ENCODE results near the gene EIF4H. TPM values are rescaled to one million over a fixed set of nuclear protein-coding genes. Genes with fewer than 3 reads are reported as not detected.
"Not testable (repeated sequence)": the region's sequence is repeated elsewhere in the genome, so short reads cannot be mapped to it uniquely, and the experiment has no call there.

EIF4H gene
- total and polyA plus RNA-seq, 2 of the 8 experiments (the other 6 are each of a cell fraction or from before 2014, with no cell fraction given), result 323 to 382 TPM

DNA sequence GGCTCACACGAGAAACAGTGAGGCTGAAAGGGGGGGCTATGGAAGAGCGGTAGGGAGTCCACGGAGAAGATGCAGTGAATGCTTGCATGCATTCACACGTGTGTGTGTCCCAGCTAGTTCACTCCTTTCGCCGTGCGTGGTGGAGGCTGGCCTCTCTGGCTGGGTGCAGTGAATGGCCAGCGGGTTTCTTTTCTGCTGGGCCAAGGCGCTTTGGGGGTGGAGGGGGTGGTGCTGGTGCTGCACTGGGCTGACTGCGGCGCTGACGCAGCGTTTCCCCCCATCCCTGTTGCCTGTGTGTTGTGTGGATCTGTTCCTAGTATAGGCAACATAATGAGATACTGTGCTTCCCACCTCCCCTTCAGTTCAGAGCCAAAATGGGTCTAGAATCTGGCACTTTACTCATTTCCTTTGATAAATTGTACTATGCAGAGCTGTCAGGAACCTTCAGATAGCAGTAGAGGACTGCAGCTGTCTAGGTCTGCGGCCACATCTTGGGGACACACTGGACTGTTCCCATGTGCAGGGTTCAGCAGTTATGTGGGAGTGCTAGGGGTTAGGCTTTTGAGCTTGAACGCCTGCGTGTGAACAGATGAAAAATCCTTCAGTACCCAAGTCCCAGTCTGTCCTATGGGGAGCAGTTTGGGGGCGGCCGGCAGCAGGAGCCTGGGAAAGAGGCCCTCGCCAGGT lies 22.0 kb downstream of the EIF4H start:
- H4K8ac ChIP-seq (ENCODE audit: extremely low read depth, insufficient read depth, low read length); H3K27ac ChIP-seq (ENCODE audit: low read depth, low read length); H2BK120ac ChIP-seq (replicated peaks; ENCODE audit: low read depth, low read length); DNase-seq (ENCODE audit: low read depth in 1 of 2, low spot score in 2 of 2); H3K4me3 ChIP-seq (ENCODE audit: extremely low read depth in 1 of 4, insufficient read depth in 2 of 4, low read depth in 3 of 4, low read length in 4 of 4); H3K4ac ChIP-seq (replicated peaks; ENCODE audit: insufficient read length, low read depth, low read length); H2BK20ac ChIP-seq (ENCODE audit: low read length); H3K79me2 ChIP-seq (ENCODE audit: control insufficient read depth in 1 of 2, insufficient read depth in 2 of 2, low read length in 2 of 2); H3K27me3 ChIP-seq (replicated peaks in 1 of 4; ENCODE audit: control insufficient read depth in 3 of 4, extremely low read depth in 1 of 4, insufficient read depth in 3 of 4, low read length in 3 of 4); H3K4me2 ChIP-seq (ENCODE audit: insufficient read depth in 1 of 2, low read depth in 2 of 2, low read length in 2 of 2); H3K23ac ChIP-seq (ENCODE audit: insufficient read length); H3K9ac ChIP-seq (replicated peaks in 1 of 4; ENCODE audit: extremely low read depth in 1 of 4, low read depth in 3 of 4, low read length in 3 of 4); H2AK5ac ChIP-seq (ENCODE audit: low read depth, low read length); H2BK12ac ChIP-seq (ENCODE audit: low read depth, low read length); H3K56ac ChIP-seq (replicated peaks; ENCODE audit: insufficient read length, low read depth, low read length); H4K20me1 ChIP-seq (replicated peaks in 1 of 2; ENCODE audit: control insufficient read depth in 1 of 2, insufficient read depth in 2 of 2, low read length in 2 of 2); H3K18ac ChIP-seq (ENCODE audit: extremely low read depth, low read length); H3K23me2 ChIP-seq (ENCODE audit: low read depth, low read length); H3K4me1 ChIP-seq (replicated peaks in 1 of 4; ENCODE audit: control insufficient read depth in 3 of 4, insufficient read depth in 4 of 4, low read length in 3 of 4); H2BK15ac ChIP-seq (ENCODE audit: low read length); H2AFZ ChIP-seq (ENCODE audit: low read length); H3K79me1 ChIP-seq (ENCODE audit: low read depth, low read length); H4K91ac ChIP-seq (replicated peaks; ENCODE audit: insufficient read length, low read length); H4K5ac ChIP-seq (ENCODE audit: insufficient read length, low read depth, low read length); H3K9me3 ChIP-seq (ENCODE audit: insufficient read depth in 2 of 2, low read depth in 1 of 2, low read length in 1 of 2); H3K14ac ChIP-seq (ENCODE audit: insufficient read length); FAIRE-seq; H2BK5ac ChIP-seq (ENCODE audit: low read depth, low read length): not testable (repeated sequence)
- H3K36me3 ChIP-seq (ENCODE audit: control insufficient read depth in 2 of 4, insufficient read depth in 4 of 4, low read length in 3 of 4), result peaks cover 28 to 49% (median 41%) of the 10 kb centered on the region in 4 experiments
- WGBS, 2 experiments (ENCODE audit: extremely low coverage in 1 of 2, insufficient coverage in 1 of 2, insufficient read length in 1 of 2, insufficient replicate concordance in 2 of 2, low coverage in 1 of 2, low lambda C conversion rate in 2 of 2, missing lambda C conversion rate in 1 of 2), result 96% methylated on average over 15 of the region's 19 CpGs; no CpG with 5 or more reads in 1 of the 2 experiments
- ChIA-PET POLR2A (ENCODE audit: partially characterized antibody) (interaction anchor here (0.6 to 1.2 kb wide), 2 partner anchors 12 to 117 kb away, joined by 3 to 6 read pairs; no protein-coding TSS in a partner anchor), CTCF (ENCODE audit: partially characterized antibody) (interaction anchor here (1.1 to 3.0 kb wide), 2 partner anchors 10 to 210 kb away, joined by 4 to 11 read pairs; no protein-coding TSS in a partner anchor)

Measured in H1 (cell line).